ENCODE measurements around the gene DNAH2.

DNAH2 gene

GRCh38 chr17:7703584-7704479, 13.7 kb upstream of the DNAH2 start:
- 11 to 15% methylated on average over 24 of the region's 24 CpGs for WGBS, 2 experiments
- peaks cover 7% of the 10 kb centered on the region for H3K27me3 ChIP-seq (ENCODE audit: control insufficient read depth, insufficient read depth, low read length, poor library complexity, severe bottlenecking)
- peak overlapping the region; percentile 72 for H3K4me3 ChIP-seq (ENCODE audit: insufficient read depth, low read depth, low read length)
- H3K4me1 ChIP-seq (ENCODE audit: control insufficient read depth, insufficient read depth, low read length) = peaks cover 25% of the 10 kb centered on the region
- H3K9me3 ChIP-seq (ENCODE audit: control insufficient read depth, low read length) = no peaks in the 10 kb centered on the region
- H3K36me3 ChIP-seq (ENCODE audit: control insufficient read depth, insufficient read depth, low read length) = peaks cover 13% of the 10 kb centered on the region
- H3K27ac ChIP-seq (ENCODE audit: insufficient read depth, low read depth, low read length, poor library complexity, severe bottlenecking) = peak overlapping the region; percentile 72

GRCh38 chr17:7704601-7705268, 12.8 kb upstream of the DNAH2 start, which contains the start of gene EFNB3:
TSS of gene EFNB3 (plus strand) at chr17:7705202. CDS start at chr17:7705599, 397 bp downstream.
- WGBS, 2 experiments = 1% methylated on average over 45 of the region's 45 CpGs
- peak within 1 kb of the TSS; percentile 72 for H3K4me3 ChIP-seq (ENCODE audit: insufficient read depth, low read depth, low read length)
- no peak within 1 kb of the TSS for H3K27ac ChIP-seq (ENCODE audit: insufficient read depth, low read depth, low read length, poor library complexity, severe bottlenecking)

GRCh38 chr17:7705269-7706255, 12.0 kb upstream of the DNAH2 start:
- 2% methylated on average over 50 of the region's 50 CpGs for WGBS, 2 experiments
- Histone ChIP-seq H3K27ac (ENCODE audit: insufficient read depth, low read depth, low read length, poor library complexity, severe bottlenecking) (no peak overlapping the region), H3K4me1 (ENCODE audit: control insufficient read depth, insufficient read depth, low read length) (peaks cover 25% of the 10 kb centered on the region), H3K4me3 (ENCODE audit: insufficient read depth, low read depth, low read length) (peak overlapping the region; percentile 72), H3K36me3 (ENCODE audit: control insufficient read depth, insufficient read depth, low read length) (peaks cover 13% of the 10 kb centered on the region), H3K27me3 (ENCODE audit: control insufficient read depth, insufficient read depth, low read length, poor library complexity, severe bottlenecking) (peaks cover 7% of the 10 kb centered on the region), H3K9me3 (ENCODE audit: control insufficient read depth, low read length) (no peaks in the 10 kb centered on the region)

More at GRCh38 chr17:7704601-7705268, 12.8 kb upstream of the DNAH2 start, which contains the start of gene EFNB3:
- peaks cover 25% of the 10 kb centered on the region for H3K4me1 ChIP-seq (ENCODE audit: control insufficient read depth, insufficient read depth, low read length)
- H3K36me3 ChIP-seq (ENCODE audit: control insufficient read depth, insufficient read depth, low read length) = peaks cover 13% of the 10 kb centered on the region
- H3K27me3 ChIP-seq (ENCODE audit: control insufficient read depth, insufficient read depth, low read length, poor library complexity, severe bottlenecking) = peaks cover 7% of the 10 kb centered on the region
- no peaks in the 10 kb centered on the region for H3K9me3 ChIP-seq (ENCODE audit: control insufficient read depth, low read length)

- H3K27ac ChIP-seq (ENCODE audit: insufficient read depth, low read depth, low read length, poor library complexity, severe bottlenecking) = no peak overlapping the region
- H3K27me3 ChIP-seq (ENCODE audit: control insufficient read depth, insufficient read depth, low read length, poor library complexity, severe bottlenecking) = peaks cover 7% of the 10 kb centered on the region
- H3K4me3 ChIP-seq (ENCODE audit: insufficient read depth, low read depth, low read length) = peak overlapping the region; percentile 72
- H3K4me1 ChIP-seq (ENCODE audit: control insufficient read depth, insufficient read depth, low read length) = peaks cover 34% of the 10 kb centered on the region
- H3K36me3 ChIP-seq (ENCODE audit: control insufficient read depth, insufficient read depth, low read length) = peaks cover 13% of the 10 kb centered on the region
- no peaks in the 10 kb centered on the region for H3K9me3 ChIP-seq (ENCODE audit: control insufficient read depth, low read length)
- WGBS, 2 experiments = 84 to 85% methylated on average over 2 of the region's 3 CpGs
Measured at GRCh38 chr17:7706631-7707354, 10.8 kb upstream of the DNAH2 start.

DNA sequence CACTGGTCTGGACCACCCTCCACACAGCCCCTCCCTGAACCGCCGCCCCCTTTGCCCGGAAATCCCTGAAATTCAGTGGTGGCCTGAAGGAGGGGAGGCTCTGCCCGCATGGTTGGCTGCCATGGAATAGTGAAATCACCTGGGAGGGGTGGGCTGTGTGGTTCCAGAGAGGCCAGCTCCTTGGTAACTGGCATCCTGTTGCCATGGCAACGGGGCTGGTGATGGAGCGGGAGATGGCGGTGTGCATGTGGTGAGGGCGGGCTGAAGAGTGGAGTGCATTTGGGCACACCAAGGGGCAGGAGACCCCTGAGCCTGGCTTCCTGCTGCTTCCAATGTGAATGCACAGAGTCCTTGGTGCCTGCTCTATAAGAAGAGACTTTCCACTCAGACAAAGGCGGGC, 10.1 kb upstream of the DNAH2 start:
- Histone ChIP-seq H3K36me3 (ENCODE audit: control insufficient read depth, insufficient read depth, low read length) (peaks cover 11% of the 10 kb centered on the region), H3K9me3 (ENCODE audit: control insufficient read depth, low read length) (no peaks in the 10 kb centered on the region), H3K27me3 (ENCODE audit: control insufficient read depth, insufficient read depth, low read length, poor library complexity, severe bottlenecking) (peaks cover 7% of the 10 kb centered on the region), H3K4me1 (ENCODE audit: control insufficient read depth, insufficient read depth, low read length) (peaks cover 39% of the 10 kb centered on the region), H3K4me3 (ENCODE audit: insufficient read depth, low read depth, low read length) (no peak overlapping the region), H3K27ac (ENCODE audit: insufficient read depth, low read depth, low read length, poor library complexity, severe bottlenecking) (no peak overlapping the region)
- 77 to 82% methylated on average over 9 of the region's 9 CpGs for WGBS, 2 experiments

GRCh38 chr17:7707858-7708750, 9.4 kb upstream of the DNAH2 start:
- WGBS, 2 experiments = 92% methylated on average over 22 of the region's 22 CpGs
- Histone ChIP-seq H3K27ac (ENCODE audit: insufficient read depth, low read depth, low read length, poor library complexity, severe bottlenecking) (no peak overlapping the region), H3K4me3 (ENCODE audit: insufficient read depth, low read depth, low read length) (no peak overlapping the region), H3K4me1 (ENCODE audit: control insufficient read depth, insufficient read depth, low read length) (peaks cover 42% of the 10 kb centered on the region), H3K36me3 (ENCODE audit: control insufficient read depth, insufficient read depth, low read length) (peaks cover 6% of the 10 kb centered on the region), H3K27me3 (ENCODE audit: control insufficient read depth, insufficient read depth, low read length, poor library complexity, severe bottlenecking) (peaks cover 7% of the 10 kb centered on the region), H3K9me3 (ENCODE audit: control insufficient read depth, low read length) (no peaks in the 10 kb centered on the region)

DNA sequence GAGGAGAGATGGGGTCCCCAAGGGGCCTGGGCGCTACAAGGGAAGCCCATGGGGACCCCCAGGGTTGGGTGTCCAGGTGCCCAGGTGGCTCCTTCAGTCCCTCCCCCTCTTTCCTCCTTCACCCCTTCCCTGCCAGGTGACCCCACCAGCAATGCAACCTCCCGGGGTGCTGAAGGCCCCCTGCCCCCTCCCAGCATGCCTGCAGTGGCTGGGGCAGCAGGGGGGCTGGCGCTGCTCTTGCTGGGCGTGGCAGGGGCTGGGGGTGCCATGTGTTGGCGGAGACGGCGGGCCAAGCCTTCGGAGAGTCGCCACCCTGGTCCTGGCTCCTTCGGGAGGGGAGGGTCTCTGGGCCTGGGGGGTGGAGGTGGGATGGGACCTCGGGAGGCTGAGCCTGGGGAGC, 8.5 kb upstream of the DNAH2 start:
- H3K27ac ChIP-seq (ENCODE audit: insufficient read depth, low read depth, low read length, poor library complexity, severe bottlenecking) = no peak overlapping the region
- no peak overlapping the region for H3K4me3 ChIP-seq (ENCODE audit: insufficient read depth, low read depth, low read length)
- H3K4me1 ChIP-seq (ENCODE audit: control insufficient read depth, insufficient read depth, low read length) = peaks cover 42% of the 10 kb centered on the region
- peaks cover 7% of the 10 kb centered on the region for H3K27me3 ChIP-seq (ENCODE audit: control insufficient read depth, insufficient read depth, low read length, poor library complexity, severe bottlenecking)
- H3K36me3 ChIP-seq (ENCODE audit: control insufficient read depth, insufficient read depth, low read length) = peaks cover 6% of the 10 kb centered on the region
- WGBS, 2 experiments = 90 to 92% methylated on average over 11 of the region's 11 CpGs
- no peaks in the 10 kb centered on the region for H3K9me3 ChIP-seq (ENCODE audit: control insufficient read depth, low read length)

DNA sequence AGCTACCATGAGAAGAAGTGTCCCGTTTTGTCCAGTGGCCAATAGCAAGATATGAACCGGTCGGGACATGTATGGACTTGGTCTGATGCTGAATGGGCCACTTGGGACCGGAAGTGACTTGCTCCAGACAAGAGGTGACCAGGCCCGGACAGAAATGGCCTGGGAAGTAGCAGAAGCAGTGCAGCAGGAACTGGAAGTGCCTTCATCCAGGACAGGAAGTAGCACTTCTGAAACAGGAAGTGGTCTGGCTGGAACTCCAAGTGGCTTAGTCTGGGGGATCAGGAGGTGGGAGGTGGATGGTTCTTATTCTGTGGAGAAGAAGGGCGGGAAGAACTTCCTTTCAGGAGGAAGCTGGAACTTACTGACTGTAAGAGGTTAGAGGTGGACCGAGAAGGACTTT, 7.2 kb upstream of the DNAH2 start:
- Histone ChIP-seq H3K9me3 (ENCODE audit: control insufficient read depth, low read length) (no peaks in the 10 kb centered on the region), H3K36me3 (ENCODE audit: control insufficient read depth, insufficient read depth, low read length) (peaks cover 6% of the 10 kb centered on the region), H3K27me3 (ENCODE audit: control insufficient read depth, insufficient read depth, low read length, poor library complexity, severe bottlenecking) (peaks cover 7% of the 10 kb centered on the region), H3K4me3 (ENCODE audit: insufficient read depth, low read depth, low read length) (no peak overlapping the region), H3K4me1 (ENCODE audit: control insufficient read depth, insufficient read depth, low read length) (peaks cover 53% of the 10 kb centered on the region), H3K27ac (ENCODE audit: insufficient read depth, low read depth, low read length, poor library complexity, severe bottlenecking) (no peak overlapping the region)
- WGBS, 2 experiments = 87 to 88% methylated on average over 7 of the region's 7 CpGs

Data from ectodermal cell (in vitro differentiated cells).